Astrocyte (in vitro differentiated cells and primary cell): ENCODE measurements around the gene PLB1. TPM values are rescaled to one million over a fixed set of nuclear protein-coding genes. Genes with fewer than 3 reads are reported as not detected.

Source experiments
- DNase-seq: peaks from one replicate; pipeline ENCODE4 v3.0.0-alpha.2; 2010; ENCODE audit warnings: low read depth
- FAIRE-seq: peaks from 2 replicates; lab custom pipeline; 2011; peaks lifted over from hg19 to GRCh38; lab: Jason Lieb, UNC
- H2AFZ ChIP-seq: 2 replicates; pipeline ENCODE4 v1.6.0; 2012; ENCODE audit warnings: low read depth, low read length, inconsistent platforms
- H3K27ac ChIP-seq: 2 replicates; pipeline ENCODE4 v1.5.1; 2011; ENCODE audit warnings: low read depth, low read length, inconsistent platforms
- H3K27me3 ChIP-seq: 2 replicates; pipeline ENCODE4 v1.6.0; 2011; ENCODE audit warnings: low read length, inconsistent platforms; ENCODE audit not compliant: insufficient read depth
- H3K36me3 ChIP-seq: 2 replicates; pipeline ENCODE4 v1.5.1; 2011; ENCODE audit warnings: low read length, inconsistent platforms; ENCODE audit not compliant: insufficient read depth
- H3K4me1 ChIP-seq: 2 replicates; pipeline ENCODE4 v1.5.1; 2011; ENCODE audit warnings: low read length, inconsistent platforms; ENCODE audit not compliant: insufficient read depth
- H3K4me2 ChIP-seq: 2 replicates; pipeline ENCODE4 v1.6.0; 2012; ENCODE audit warnings: low read length, inconsistent platforms
- H3K4me3 ChIP-seq: 2 replicates; pipeline ENCODE4 v1.5.1; 2011; ENCODE audit warnings: low read depth, mild to moderate bottlenecking, low read length, inconsistent platforms; ENCODE audit not compliant: insufficient read depth
- H3K79me2 ChIP-seq: 2 replicates; pipeline ENCODE4 v1.6.0; 2012; ENCODE audit warnings: mild to moderate bottlenecking, low read length, inconsistent platforms; ENCODE audit not compliant: insufficient read depth
- H3K9ac ChIP-seq: 2 replicates; pipeline ENCODE4 v1.6.0; 2012; ENCODE audit warnings: mild to moderate bottlenecking, low read length, inconsistent platforms
- H3K9me3 ChIP-seq: 2 replicates; pipeline ENCODE4 v1.5.1; 2012; ENCODE audit warnings: low read depth, mild to moderate bottlenecking, low read length, inconsistent platforms; ENCODE audit not compliant: insufficient read depth
- H4K20me1 ChIP-seq: 2 replicates; pipeline ENCODE4 v1.6.0; 2012; ENCODE audit warnings: low read length, inconsistent platforms; ENCODE audit not compliant: insufficient read depth
- H3K27ac Mint-ChIP-seq: one replicate; pipeline ENCODE4 v1.8.0; 2021; ENCODE audit warnings: mild to moderate bottlenecking, mixed read lengths; ENCODE audit not compliant: unreplicated experiment
- H3K27me3 Mint-ChIP-seq: one replicate; pipeline ENCODE4 v1.8.0; 2021; ENCODE audit warnings: low read depth, mixed read lengths; ENCODE audit not compliant: unreplicated experiment
- H3K36me3 Mint-ChIP-seq: one replicate; pipeline ENCODE4 v1.8.0; 2021; ENCODE audit warnings: low read depth, mixed read lengths; ENCODE audit not compliant: unreplicated experiment
- H3K4me1 Mint-ChIP-seq: one replicate; pipeline ENCODE4 v1.8.0; 2021; ENCODE audit warnings: low read depth, mixed read lengths; ENCODE audit not compliant: unreplicated experiment
- H3K4me3 Mint-ChIP-seq: one replicate; pipeline ENCODE4 v1.8.0; 2021; ENCODE audit warnings: mild to moderate bottlenecking, moderate library complexity, mixed read lengths; ENCODE audit not compliant: unreplicated experiment
- H3K9me3 Mint-ChIP-seq: one replicate; pipeline ENCODE4 v1.8.0; 2021; ENCODE audit warnings: mild to moderate bottlenecking, mixed read lengths; ENCODE audit not compliant: unreplicated experiment
- EZH2 ChIP-seq: IDR thresholded peaks from 2 replicates; pipeline ENCODE4 v1.6.1; 2012; ENCODE audit warnings: mild to moderate bottlenecking, low read length, inconsistent platforms; ENCODE audit not compliant: insufficient read depth
- total RNA-seq: library from RNA; stranded (reverse); gene quantifications from 2 replicates; pipeline ENCODE4 v1.2.1, GENCODE V29; 2021
- TF ChIP-seq, protein P1 (sequence below): IDR thresholded peaks from 2 replicates; pipeline ENCODE4 v1.5.1; 2011; ENCODE audit warnings: low read depth, mild to moderate bottlenecking, inconsistent platforms, low read length, moderate library complexity; ENCODE audit not compliant: insufficient read depth

Gene PLB1
- total RNA-seq, 1 donor from 2014 or later = 0.98 TPM

DNA sequence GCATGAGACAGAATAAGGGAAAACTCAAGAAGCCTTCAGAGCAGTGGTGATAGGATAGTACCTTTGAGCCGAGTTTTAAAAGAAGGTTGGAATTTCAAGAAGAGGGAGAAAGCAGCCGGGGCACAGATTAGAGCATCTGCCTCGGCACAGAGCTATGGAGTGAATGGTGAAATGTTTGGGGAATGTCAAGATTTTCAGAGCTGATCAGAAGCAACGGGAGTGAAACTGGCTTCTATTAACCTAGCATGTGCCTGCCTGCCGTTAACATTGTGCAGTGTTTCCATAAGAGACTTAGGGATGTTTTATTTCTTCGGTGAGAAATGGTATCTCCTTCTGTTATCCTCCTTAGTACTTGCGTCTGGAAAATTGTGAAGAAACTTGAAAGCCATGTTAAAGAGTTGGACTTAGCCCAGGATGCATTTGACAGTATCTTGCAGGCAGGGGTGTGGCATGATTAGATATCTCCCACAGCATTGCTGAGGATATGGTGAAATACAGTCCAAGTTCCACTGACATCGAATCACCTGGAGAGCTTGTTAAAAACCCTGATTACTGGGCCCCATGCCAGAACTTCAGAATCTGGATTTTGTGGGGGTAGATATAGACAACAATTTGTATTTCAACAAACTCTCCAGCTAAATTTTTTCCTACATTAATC, 158.9 kb downstream of the PLB1 start:
- H3K4me1 Mint-ChIP-seq = peaks cover 41% of the 10 kb centered on the region

DNA sequence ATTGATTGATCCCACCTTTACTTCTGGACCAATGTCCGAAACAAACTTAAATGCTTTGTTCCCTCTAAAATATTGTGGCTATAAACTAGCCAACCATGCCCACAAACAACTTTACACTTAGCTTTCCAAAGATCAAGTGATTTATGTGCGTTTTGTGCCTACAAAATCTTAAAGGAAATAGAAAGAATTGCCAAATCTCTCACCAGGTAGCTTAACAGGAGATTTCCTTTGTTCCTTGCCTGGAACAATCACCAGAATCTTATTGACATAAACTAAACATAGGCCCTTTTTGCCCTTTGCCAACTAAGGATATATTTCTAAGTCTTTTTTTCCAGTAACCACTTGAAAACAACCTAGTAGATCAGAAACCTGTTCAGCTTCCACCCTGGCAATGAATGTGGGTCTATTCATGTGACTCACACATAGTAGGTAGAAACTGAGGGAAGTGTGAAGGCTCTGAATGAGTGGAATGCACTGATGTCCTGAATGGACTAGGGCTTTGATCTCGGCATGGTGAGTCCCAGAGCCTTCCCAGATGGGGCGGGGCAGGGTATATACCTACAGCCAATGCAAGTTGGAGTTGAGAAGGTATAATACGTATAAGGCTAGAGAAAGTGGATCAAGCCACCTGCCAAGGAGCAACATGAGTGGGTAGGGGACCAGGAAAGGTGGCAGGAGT, 161.2 kb downstream of the PLB1 start:
- no peak overlapping the region for H3K27ac Mint-ChIP-seq

More for the DNA sequence above, 158.9 kb downstream of the PLB1 start:
- Mint-ChIP-seq H3K9me3 (peaks cover 2% of the 10 kb centered on the region), H3K36me3 (peaks cover 4% of the 10 kb centered on the region), H3K27ac (no peak overlapping the region), H3K27me3 (no peaks in the 10 kb centered on the region), H3K4me3 (no peak overlapping the region)
- FAIRE-seq = no peak
- Histone ChIP-seq H3K79me2 (no peaks in the 10 kb centered on the region), H3K4me1 (peaks cover 11% of the 10 kb centered on the region), H3K9me3 (no peaks in the 10 kb centered on the region), H3K4me3 (no peak overlapping the region), H3K27ac (no peak overlapping the region), H4K20me1 (no peaks in the 10 kb centered on the region), H3K36me3 (no peaks in the 10 kb centered on the region), H3K9ac (no peak overlapping the region), H2AFZ (no peak overlapping the region), H3K4me2 (no peak overlapping the region), H3K27me3 (no peaks in the 10 kb centered on the region)
- DNase-seq = no peak
- no peak for TF ChIP-seq EZH2
- TF ChIP-seq, protein P1, sequence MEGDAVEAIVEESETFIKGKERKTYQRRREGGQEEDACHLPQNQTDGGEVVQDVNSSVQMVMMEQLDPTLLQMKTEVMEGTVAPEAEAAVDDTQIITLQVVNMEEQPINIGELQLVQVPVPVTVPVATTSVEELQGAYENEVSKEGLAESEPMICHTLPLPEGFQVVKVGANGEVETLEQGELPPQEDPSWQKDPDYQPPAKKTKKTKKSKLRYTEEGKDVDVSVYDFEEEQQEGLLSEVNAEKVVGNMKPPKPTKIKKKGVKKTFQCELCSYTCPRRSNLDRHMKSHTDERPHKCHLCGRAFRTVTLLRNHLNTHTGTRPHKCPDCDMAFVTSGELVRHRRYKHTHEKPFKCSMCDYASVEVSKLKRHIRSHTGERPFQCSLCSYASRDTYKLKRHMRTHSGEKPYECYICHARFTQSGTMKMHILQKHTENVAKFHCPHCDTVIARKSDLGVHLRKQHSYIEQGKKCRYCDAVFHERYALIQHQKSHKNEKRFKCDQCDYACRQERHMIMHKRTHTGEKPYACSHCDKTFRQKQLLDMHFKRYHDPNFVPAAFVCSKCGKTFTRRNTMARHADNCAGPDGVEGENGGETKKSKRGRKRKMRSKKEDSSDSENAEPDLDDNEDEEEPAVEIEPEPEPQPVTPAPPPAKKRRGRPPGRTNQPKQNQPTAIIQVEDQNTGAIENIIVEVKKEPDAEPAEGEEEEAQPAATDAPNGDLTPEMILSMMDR = no peak

More for the DNA sequence above, 161.2 kb downstream of the PLB1 start:
- H2AFZ ChIP-seq = no peak overlapping the region
- TF ChIP-seq, protein P1 = no peak
- TF ChIP-seq EZH2 = no peak
- H3K4me3 ChIP-seq = no peak overlapping the region
- H4K20me1 ChIP-seq = no peaks in the 10 kb centered on the region
- peaks cover 15% of the 10 kb centered on the region for H3K4me1 ChIP-seq
- H3K79me2 ChIP-seq = no peaks in the 10 kb centered on the region
- Mint-ChIP-seq H3K9me3 (peaks cover 2% of the 10 kb centered on the region), H3K4me3 (no peak overlapping the region), H3K36me3 (peaks cover 4% of the 10 kb centered on the region), H3K27me3 (peaks cover 2% of the 10 kb centered on the region), H3K4me1 (peaks cover 36% of the 10 kb centered on the region)
- DNase-seq = no peak
- H3K27ac ChIP-seq = no peak overlapping the region
- no peak overlapping the region for H3K9ac ChIP-seq
- H3K27me3 ChIP-seq = no peaks in the 10 kb centered on the region
- H3K9me3 ChIP-seq = no peaks in the 10 kb centered on the region
- no peak for FAIRE-seq
- H3K36me3 ChIP-seq = no peaks in the 10 kb centered on the region
- no peak overlapping the region for H3K4me2 ChIP-seq
